Endothelial cell of umbilical vein (primary cell): ENCODE results near the gene ADARB2. TPM values are rescaled to one million over a fixed set of nuclear protein-coding genes. Genes with fewer than 3 reads are reported as not detected.

Source experiments
- BruUV-seq: library from RNA; stranded (reverse); fragments of 400-500 nt; replicated peaks from 2 replicates; lab custom pipeline; 2021; lab: Mats Ljungman, UMichigan
- CTCF ChIA-PET: fragments of 300-600, 350-600 bp; sonication (Branson Sonifier 250); formaldehyde crosslinking; loops from one replicate; lab custom pipeline; 2021; ENCODE audit warnings: antibody characterized with exemption, inconsistent platforms; lab: Charles Lee
- POLR2A ChIA-PET: fragments of 300-600, 350-600 bp; sonication (Branson Sonifier 250); formaldehyde crosslinking; loops from one replicate; lab custom pipeline; 2021; ENCODE audit warnings: antibody characterized with exemption, inconsistent platforms; lab: Charles Lee
- DNase-seq: peaks from one replicate; pipeline ENCODE4 v3.0.0-alpha.2; 2011; ENCODE audit warnings: low read depth, low spot score
- FAIRE-seq: peaks from 2 replicates; lab custom pipeline; 2011; peaks lifted over from hg19 to GRCh38; lab: Jason Lieb, UNC
- H2AFZ ChIP-seq: 2 replicates; pipeline ENCODE4 v1.6.0; 2012; ENCODE audit warnings: low read depth, low read length, control low read depth, inconsistent platforms
- H3K27ac ChIP-seq: 2 replicates; pipeline ENCODE4 v1.5.1; 2011; ENCODE audit warnings: low read depth, mild to moderate bottlenecking, control low read depth, low read length, moderate library complexity; ENCODE audit not compliant: insufficient read depth
- H3K27me3 ChIP-seq, 2 experiments: 2 replicates each; pipeline versions ENCODE4 v1.6.0 to v1.6.1; 2011; ENCODE audit warnings: low read length in 2 of 2, mixed read lengths in 1 of 2; ENCODE audit not compliant: control insufficient read depth in 2 of 2, insufficient read depth in 2 of 2
- H3K36me3 ChIP-seq, 2 experiments: 2 replicates in 1 of 2; 3 replicates in 1 of 2; pipeline ENCODE4 v1.5.1; 2011; ENCODE audit warnings: low read length in 2 of 2, mild to moderate bottlenecking in 1 of 2, moderate library complexity in 1 of 2; ENCODE audit not compliant: control insufficient read depth in 2 of 2, insufficient read depth in 2 of 2; ENCODE audit errors: extremely low read depth in 1 of 2
- H3K4me1 ChIP-seq: 3 replicates; pipeline ENCODE4 v1.5.1; 2011; ENCODE audit warnings: mild to moderate bottlenecking, low read length; ENCODE audit not compliant: control insufficient read depth, insufficient read depth; ENCODE audit errors: extremely low read depth
- H3K4me2 ChIP-seq: 2 replicates; pipeline ENCODE4 v1.6.1; 2011; ENCODE audit warnings: low read length, control low read depth, mixed read lengths; ENCODE audit not compliant: insufficient read depth
- H3K4me3 ChIP-seq, 3 experiments: fragments of 200-600 bp in 1 of 3; sonication (generic), shearing (Covaris generic) in 1 of 3; replicated peaks in 1 of 3; 2 replicates each; pipeline ENCODE4 v1.5.1; 2011 to 2016; ENCODE audit warnings: control low read depth in 3 of 3, low read length in 3 of 3, mild to moderate bottlenecking in 2 of 3, inconsistent platforms in 1 of 3, low read depth in 1 of 3, moderate library complexity in 1 of 3; ENCODE audit not compliant: insufficient read depth in 1 of 3
- H3K79me2 ChIP-seq: 2 replicates; pipeline ENCODE4 v1.6.0; 2012; ENCODE audit warnings: low read length, inconsistent platforms; ENCODE audit not compliant: control insufficient read depth, insufficient read depth
- H3K9ac ChIP-seq: replicated peaks from 2 replicates; pipeline ENCODE3; 2011; ENCODE audit warnings: low read length, control low read depth; ENCODE audit not compliant: insufficient read depth; ENCODE audit errors: extremely low read depth
- H3K9me1 ChIP-seq: replicated peaks from 3 replicates; pipeline ENCODE4 v1.6.0; 2011; ENCODE audit warnings: mild to moderate bottlenecking, low read length; ENCODE audit not compliant: control insufficient read depth, insufficient read depth; ENCODE audit errors: extremely low read depth
- H3K9me3 ChIP-seq: replicated peaks from 2 replicates; pipeline ENCODE4 v1.5.1; 2012; ENCODE audit warnings: low read length, inconsistent platforms; ENCODE audit not compliant: control insufficient read depth, insufficient read depth
- H4K20me1 ChIP-seq: replicated peaks from 2 replicates; pipeline ENCODE3; 2011; ENCODE audit warnings: mild to moderate bottlenecking, low read length; ENCODE audit not compliant: control insufficient read depth, insufficient read depth; ENCODE audit errors: extremely low read depth
- EZH2 ChIP-seq: IDR thresholded peaks from 2 replicates; pipeline ENCODE4 v1.6.1; 2012; ENCODE audit warnings: borderline replicate concordance, low read depth, mild to moderate bottlenecking, moderate library complexity, low read length, inconsistent platforms; ENCODE audit not compliant: severe bottlenecking
- FOS ChIP-seq: IDR thresholded peaks from 2 replicates; pipeline ENCODE4 v1.6.1; 2011; ENCODE audit warnings: mild to moderate bottlenecking, low read length, moderate library complexity, borderline replicate concordance; ENCODE audit not compliant: insufficient read depth
- GATA2 ChIP-seq: IDR thresholded peaks from 2 replicates; pipeline ENCODE4 v1.7.0; 2011; ENCODE audit warnings: low read depth, mild to moderate bottlenecking, moderate library complexity, mixed read lengths, low read length; ENCODE audit not compliant: insufficient read length, insufficient read depth
- JUN ChIP-seq: IDR thresholded peaks from 2 replicates; pipeline ENCODE4 v1.6.1; 2011; ENCODE audit warnings: borderline replicate concordance, low read depth; ENCODE audit not compliant: insufficient read length, insufficient read depth
- MAX ChIP-seq: IDR thresholded peaks from 2 replicates; pipeline ENCODE4 v1.6.1; 2011; ENCODE audit not compliant: insufficient read depth, insufficient read length
- MYC ChIP-seq: IDR thresholded peaks from one replicate; pipeline ENCODE4 v1.6.1; 2011; ENCODE audit warnings: mild to moderate bottlenecking, low read depth, low read length
- POLR2A ChIP-seq: IDR thresholded peaks from 2 replicates; pipeline ENCODE4 v1.6.1; 2012; ENCODE audit warnings: low read depth, mild to moderate bottlenecking, control low read depth, low read length
- POLR2AphosphoS5 ChIP-seq: IDR thresholded peaks from 2 replicates; pipeline ENCODE4 v1.6.1; 2012; ENCODE audit warnings: low read depth, mild to moderate bottlenecking, control low read depth, low read length, moderate library complexity; ENCODE audit not compliant: insufficient read depth
- dilution Hi-C: fragments of 300-500 bp; cut with MboI; formaldehyde crosslinking; loops from one replicate; pipeline ENCODE4 v1.15.0; 2019; ENCODE audit warnings: low sequenced_read_pairs; ENCODE audit not compliant: extremely low pct_ligation_motif_present
- intact Hi-C: fragments of 100-400 bp; cut with micrococcal nuclease; formaldehyde crosslinking; loops from one replicate; pipeline ENCODE4 v1.10.0; 2022
- polyA plus RNA-seq, 4 experiments: library from polyadenylated mRNA; depleted of rRNA in 3 of 4; stranded (reverse) in 3 of 4; unstranded in 1 of 4; fragments of >200 nt; gene quantifications; 2 replicates each; pipeline versions ENCODE4 v1.2.1 to v1.2.3, GENCODE V29; 2011 to 2012; ENCODE audit warnings: missing spikeins in 1 of 4
- total RNA-seq: library from RNA; stranded (reverse); gene quantifications from 2 replicates; pipeline ENCODE4 v1.2.3, GENCODE V29; 2021
- TF ChIP-seq, protein P1 (sequence below), 2 donors: IDR thresholded peaks; 1 replicate in 1 of 2; 2 replicates in 1 of 2; pipeline ENCODE4 v1.5.1; 2011; ENCODE audit warnings: low read length in 2 of 2, mild to moderate bottlenecking in 2 of 2, moderate library complexity in 2 of 2, control low read depth in 1 of 2, inconsistent platforms in 1 of 2, low read depth in 1 of 2; ENCODE audit not compliant: insufficient read depth in 1 of 2; ENCODE audit errors: extremely low read depth in 1 of 2

The ADARB2 gene
- total and polyA plus RNA-seq, 2 donors (not counting 3 experiments of a cell fraction or from before 2014, with no cell fraction given), result not detected

- Histone ChIP-seq H3K4me3 (no peak overlapping the region), H3K4me2 (no peak overlapping the region), H2AFZ (no peak overlapping the region), H3K9me3 (no peaks in the 10 kb centered on the region), H4K20me1 (no peaks in the 10 kb centered on the region), H3K4me1 (no peaks in the 10 kb centered on the region), H3K27ac (no peak overlapping the region), H3K79me2 (no peaks in the 10 kb centered on the region), H3K36me3 (no peaks in the 10 kb centered on the region), H3K9me1 (no peaks in the 10 kb centered on the region), H3K27me3 (no peaks in the 10 kb centered on the region), H3K9ac (no peak overlapping the region)
- no TSS peak for BruUV-seq
- no peak for TF ChIP-seq EZH2
- CTCF ChIA-PET, result no interaction called here
- intact Hi-C loops (no loop called here), dilution Hi-C loops (no loop called here)
- no peak for FAIRE-seq
- DNase-seq, result no peak
- POLR2A ChIA-PET, result no interaction called here
Measured at GRCh38 chr10:1382711-1383110, 354.6 kb downstream of the ADARB2 start.

- TF ChIP-seq MAX (no peak), GATA2 (no peak), POLR2A (no peak), JUN (no peak), POLR2AphosphoS5 (no peak), MYC (no peak), EZH2 (no peak), FOS (no peak)
- TF ChIP-seq, protein P1, sequence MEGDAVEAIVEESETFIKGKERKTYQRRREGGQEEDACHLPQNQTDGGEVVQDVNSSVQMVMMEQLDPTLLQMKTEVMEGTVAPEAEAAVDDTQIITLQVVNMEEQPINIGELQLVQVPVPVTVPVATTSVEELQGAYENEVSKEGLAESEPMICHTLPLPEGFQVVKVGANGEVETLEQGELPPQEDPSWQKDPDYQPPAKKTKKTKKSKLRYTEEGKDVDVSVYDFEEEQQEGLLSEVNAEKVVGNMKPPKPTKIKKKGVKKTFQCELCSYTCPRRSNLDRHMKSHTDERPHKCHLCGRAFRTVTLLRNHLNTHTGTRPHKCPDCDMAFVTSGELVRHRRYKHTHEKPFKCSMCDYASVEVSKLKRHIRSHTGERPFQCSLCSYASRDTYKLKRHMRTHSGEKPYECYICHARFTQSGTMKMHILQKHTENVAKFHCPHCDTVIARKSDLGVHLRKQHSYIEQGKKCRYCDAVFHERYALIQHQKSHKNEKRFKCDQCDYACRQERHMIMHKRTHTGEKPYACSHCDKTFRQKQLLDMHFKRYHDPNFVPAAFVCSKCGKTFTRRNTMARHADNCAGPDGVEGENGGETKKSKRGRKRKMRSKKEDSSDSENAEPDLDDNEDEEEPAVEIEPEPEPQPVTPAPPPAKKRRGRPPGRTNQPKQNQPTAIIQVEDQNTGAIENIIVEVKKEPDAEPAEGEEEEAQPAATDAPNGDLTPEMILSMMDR (IDR thresholded peaks at IDR 0.05; ENCODE audit: extremely low read depth in 1 of 2, insufficient read depth in 1 of 2, low read depth in 1 of 2, low read length in 2 of 2), result no peak
- intact Hi-C loops (no loop called here), dilution Hi-C loops (no loop called here)
- H3K36me3 ChIP-seq, result no peaks in the 10 kb centered on the region
- ChIA-PET POLR2A (no interaction called here), CTCF (no interaction called here)
- no peak overlapping the region for H3K27ac ChIP-seq
- DNase-seq (no peak), FAIRE-seq (no peak)
- no peak overlapping the region for H2AFZ ChIP-seq
- H3K4me2 ChIP-seq, result no peak overlapping the region
- no TSS peak for BruUV-seq
- H3K9me1 ChIP-seq, result no peaks in the 10 kb centered on the region
- no peaks in the 10 kb centered on the region for H4K20me1 ChIP-seq
- no peaks in the 10 kb centered on the region for H3K79me2 ChIP-seq
- no peaks in the 10 kb centered on the region for H3K9me3 ChIP-seq
- no peak overlapping the region for H3K4me3 ChIP-seq
- no peaks in the 10 kb centered on the region for H3K27me3 ChIP-seq
- H3K4me1 ChIP-seq, result no peaks in the 10 kb centered on the region
- H3K9ac ChIP-seq, result no peak overlapping the region
Measured at GRCh38 chr10:1381339-1381738, 356.0 kb downstream of the ADARB2 start.
